HG03066 (cell line): ENCODE results near the gene RNF114.
A peak's percentile ranks its signal among the peaks of the same experiment; 100 is the strongest.

Source experiments
- ATAC-seq: cut with Tn5 transposase; IDR thresholded peaks from one replicate; pipeline ENCODE4 v1.9.1; 2021; ENCODE audit warnings: low read depth; ENCODE audit not compliant: unreplicated experiment

RNF114 gene

DNA sequence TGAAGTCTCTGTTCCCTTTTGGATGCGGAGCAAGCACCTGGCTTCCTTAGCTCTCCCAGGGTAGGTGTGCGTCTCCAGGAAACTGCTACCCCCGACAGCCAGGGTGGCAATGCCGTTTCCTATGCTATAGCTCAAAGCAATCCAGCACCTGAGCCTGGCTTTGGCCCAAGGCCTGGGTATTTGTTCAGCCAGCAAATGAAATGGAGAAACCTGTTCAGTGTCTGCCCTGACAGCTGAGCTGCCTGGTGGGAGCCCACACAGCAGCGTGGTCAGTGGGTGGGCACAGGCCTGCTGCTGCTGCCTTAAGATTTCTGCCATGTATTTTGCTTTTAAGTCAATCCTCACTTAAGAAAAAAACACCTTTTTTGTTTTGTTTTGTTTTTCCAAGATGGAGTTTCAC lies 34.6 kb upstream of the RNF114 start:
- ATAC-seq = no peak

GRCh38 chr20:49904440-49905214 lies 31.6 kb upstream of the RNF114 start:
- no peak for ATAC-seq

DNA sequence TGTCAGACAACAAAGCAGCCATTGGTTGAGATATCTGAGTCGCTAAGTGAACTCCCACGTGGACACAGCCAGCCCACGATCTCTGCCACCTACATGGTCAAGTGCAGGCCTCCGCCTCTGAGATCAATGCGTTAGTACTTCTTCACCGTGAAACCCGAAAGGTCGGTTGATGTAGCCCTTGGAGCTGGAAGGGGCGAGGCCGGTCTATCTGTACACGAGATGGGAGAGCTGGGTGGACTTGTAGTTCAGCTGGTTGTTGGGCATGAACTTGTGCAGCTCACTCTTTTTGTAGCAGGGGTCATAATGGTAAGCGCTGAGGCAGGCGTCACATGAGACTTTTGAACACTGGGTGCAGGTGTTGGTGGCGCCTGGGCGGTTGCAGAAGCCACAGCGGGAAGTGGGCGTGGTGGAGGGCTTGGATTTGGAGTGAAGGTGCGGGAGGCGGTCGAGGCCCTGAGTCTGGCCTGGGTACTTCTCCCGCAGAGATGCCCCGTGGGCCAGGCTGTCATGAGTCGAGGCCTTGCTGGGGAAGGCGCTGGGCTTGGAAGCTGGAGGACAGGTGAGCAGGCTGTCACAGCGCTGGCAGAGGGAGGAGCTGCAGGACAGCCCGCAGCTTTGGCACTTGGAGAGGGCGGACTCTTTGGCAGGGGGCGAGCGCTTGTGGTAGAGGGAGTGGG lies 30.6 kb upstream of the RNF114 start:
- ATAC-seq = no peak

- ATAC-seq = no peak
These were observed 30.0 kb upstream of the RNF114 start for GRCh38 chr20:49906101-49906604.

- no peak for ATAC-seq
These were observed 29.5 kb upstream of the RNF114 start for GRCh38 chr20:49906615-49907154.

DNA sequence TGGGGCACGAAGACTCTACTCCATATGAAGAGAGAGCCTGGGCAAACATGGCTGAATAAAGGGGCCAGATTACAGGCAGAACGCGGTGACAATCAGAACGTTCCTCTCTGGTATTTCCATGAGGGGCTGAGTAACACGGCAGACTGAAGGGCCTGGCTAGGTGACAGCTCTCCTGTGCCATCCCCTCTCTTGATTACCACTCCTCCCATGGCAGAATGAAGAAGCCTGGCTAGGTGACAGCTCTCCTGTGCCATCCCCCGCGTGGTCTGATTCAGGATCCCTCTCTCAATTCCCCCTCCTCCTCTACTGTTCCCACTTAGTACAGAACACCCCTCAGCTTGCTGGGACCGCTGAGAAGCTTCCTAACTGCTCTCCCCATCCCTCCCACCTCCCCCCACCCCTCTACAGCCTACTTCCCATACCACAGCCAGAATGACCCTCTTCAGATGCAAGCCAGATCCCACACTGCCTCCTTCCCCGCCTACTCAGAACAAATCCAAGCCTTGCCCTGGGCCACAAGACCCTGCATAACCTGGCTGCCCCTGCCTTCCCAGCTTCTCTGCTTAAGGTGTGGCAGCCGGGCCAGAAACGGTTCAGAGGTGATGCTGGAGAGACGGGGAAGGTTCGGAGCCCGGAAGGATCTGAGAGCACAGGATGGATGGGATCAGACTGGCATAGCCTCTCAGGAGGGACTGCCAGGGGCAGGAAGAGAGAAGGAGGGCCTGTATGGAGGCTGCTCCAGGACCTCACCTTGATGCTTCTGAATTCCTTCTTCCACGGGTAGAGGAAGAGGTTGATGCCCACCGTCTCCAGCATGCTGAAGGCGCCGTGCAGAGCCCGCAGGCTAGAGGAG lies 28.6 kb upstream of the RNF114 start:
- no peak for ATAC-seq

DNA sequence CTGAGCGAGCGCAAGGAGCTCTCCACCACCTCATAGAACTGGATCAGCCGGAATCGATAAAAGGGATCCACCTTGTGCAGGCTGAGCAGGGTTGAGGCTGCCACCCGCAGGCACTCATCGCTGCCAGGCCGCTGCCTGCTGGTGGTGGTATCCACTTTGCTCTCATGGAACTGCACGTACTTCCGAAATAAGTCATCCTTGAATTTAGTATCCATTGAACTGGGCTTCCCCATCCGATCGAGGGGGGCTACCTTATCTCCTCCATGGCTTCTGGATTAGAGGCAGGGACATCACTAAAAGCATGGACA lies 28.0 kb upstream of the RNF114 start:
- ATAC-seq = no peak

GRCh38 chr20:49909499-49910339 lies 26.5 kb upstream of the RNF114 start:
- no peak for ATAC-seq

DNA sequence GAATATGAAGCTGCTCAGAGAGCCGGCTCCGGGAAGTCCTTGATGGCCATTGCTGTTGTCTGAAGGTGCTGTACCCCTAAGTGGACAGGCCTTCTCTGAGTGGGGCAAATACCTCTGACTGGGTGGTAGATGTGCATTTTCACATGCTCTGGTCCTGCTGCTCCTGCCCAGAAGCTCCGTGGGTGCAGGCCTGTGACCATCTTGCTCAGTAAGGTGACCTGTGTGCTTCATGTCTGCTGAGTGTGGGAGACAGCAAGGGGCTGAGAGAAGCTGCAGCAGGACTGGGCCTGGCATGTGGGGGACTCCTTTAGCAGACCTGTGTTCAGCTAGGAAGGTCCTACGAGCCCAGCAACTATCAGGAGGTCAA lies 25.9 kb upstream of the RNF114 start:
- ATAC-seq = no peak

- ATAC-seq = no peak
These were observed 22.7 kb upstream of the RNF114 start for GRCh38 chr20:49913399-49914047.

- ATAC-seq = peak; percentile 7
These were observed 21.7 kb upstream of the RNF114 start for GRCh38 chr20:49914310-49915117.

DNA sequence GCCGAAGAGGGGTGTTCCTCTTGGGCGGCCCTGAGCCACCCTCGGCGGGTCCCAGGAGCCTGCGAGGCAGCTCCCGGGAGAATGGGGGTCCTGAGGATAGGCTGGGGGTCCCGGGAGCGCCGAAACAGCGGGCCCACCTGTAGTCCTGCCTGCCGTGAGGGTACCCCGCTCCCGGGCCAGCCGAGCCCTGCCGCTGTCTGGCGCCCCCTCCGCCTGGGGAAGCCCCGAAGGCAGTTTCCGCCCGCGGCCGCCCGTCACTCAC lies 21.1 kb upstream of the RNF114 start:
- ATAC-seq = peak; percentile 34

DNA sequence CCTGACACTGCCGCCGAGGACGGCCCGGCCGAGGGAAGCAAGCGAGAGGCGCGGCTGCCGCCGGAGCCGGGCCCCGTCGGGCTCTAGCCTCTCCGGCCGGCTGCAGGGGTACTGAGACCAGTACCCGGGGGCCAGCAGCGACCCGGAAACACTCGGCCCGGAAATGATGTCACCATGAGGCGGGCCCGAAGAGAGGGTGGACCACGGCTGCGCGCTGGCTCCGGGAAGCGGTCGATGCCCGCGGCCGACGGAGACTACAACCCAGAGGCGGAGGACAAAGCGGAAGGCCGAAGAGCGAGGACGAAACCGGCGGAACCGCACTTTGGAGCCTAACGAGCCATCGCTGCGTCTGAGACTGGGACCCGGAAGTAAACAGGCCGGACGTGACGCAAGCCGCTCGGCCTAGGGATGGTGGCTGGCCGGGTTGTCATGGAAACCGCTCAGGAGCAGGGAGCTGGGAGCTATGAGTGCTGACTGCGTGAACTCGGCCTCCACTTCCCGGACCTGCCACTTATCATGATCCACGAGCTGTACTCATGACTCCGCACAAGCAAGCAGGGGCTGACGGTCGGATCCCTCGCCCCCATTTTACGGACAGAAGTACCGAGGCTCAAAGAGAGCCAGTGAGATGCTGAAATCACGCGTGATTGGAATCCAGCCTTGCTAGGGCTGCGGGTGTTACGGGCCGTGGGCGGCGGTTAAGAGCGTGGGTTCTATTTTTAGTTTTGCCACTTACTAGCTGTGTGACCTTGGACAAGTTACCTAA lies 20.6 kb upstream of the RNF114 start, which contains the start of gene SPATA2:
Gene SPATA2 (minus strand): TSS at position 150 of the 766 bp plus-strand sequence. CDS start 7,039 bp downstream, outside the sequence.
- peak; percentile 82 for ATAC-seq

GRCh38 chr20:49916146-49917002 lies 19.8 kb upstream of the RNF114 start:
- ATAC-seq = no peak

DNA sequence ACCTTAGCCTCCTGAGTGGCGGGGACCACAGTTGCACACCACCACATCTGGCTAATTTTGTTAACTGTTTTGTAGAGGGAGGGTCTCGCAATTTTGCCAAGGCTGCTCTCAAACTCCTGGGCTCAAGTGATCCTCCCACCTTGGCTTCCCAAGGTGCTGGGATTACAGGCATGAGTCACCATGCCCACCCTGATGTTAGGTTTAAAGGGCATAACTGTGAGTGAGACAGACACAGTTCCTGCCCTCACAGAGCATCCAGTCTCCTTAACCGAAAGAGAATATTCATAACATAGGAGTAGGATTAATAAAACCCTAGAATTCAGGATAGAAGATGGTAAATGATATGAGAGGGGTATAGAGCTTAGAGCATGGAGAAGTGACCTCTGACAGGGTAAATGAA lies 17.8 kb upstream of the RNF114 start:
- no peak for ATAC-seq

- ATAC-seq = no peak
These were observed 17.2 kb upstream of the RNF114 start for GRCh38 chr20:49919009-49919408.

DNA sequence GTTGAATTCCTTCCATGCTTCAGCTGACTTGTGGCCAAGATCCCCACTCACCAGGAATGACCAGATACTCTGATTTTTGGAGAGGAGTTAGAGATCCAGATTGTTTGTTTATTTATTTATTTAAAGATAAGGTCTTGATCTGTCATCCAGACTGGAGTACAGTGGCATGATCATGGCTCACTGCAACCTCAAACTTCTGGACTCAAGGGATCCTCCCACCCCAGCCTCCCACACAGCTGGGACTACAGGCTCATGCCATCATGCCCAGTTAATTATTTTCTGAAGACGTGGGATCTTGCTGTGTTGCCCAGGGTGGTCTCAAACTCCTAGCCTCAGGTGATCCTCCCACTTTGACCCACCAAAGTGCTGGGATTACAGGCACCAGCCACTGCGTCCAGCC lies 16.7 kb upstream of the RNF114 start:
- no peak for ATAC-seq
